Keratinocyte (primary cell): Measurements from ENCODE around the gene EFEMP1.

Experiments used
- EZH2 ChIP-seq: IDR thresholded peaks from one replicate; pipeline ENCODE4 v1.6.1; 2012; ENCODE audit warnings: inconsistent platforms, mild to moderate bottlenecking, low read length, moderate library complexity
- TF ChIP-seq, protein P1 (sequence below), 3 experiments: IDR thresholded peaks in 1 of 3; conservative IDR thresholded peaks in 1 of 3; optimal IDR thresholded peaks in 1 of 3; 2 replicates in 2 of 3; 3 replicates in 1 of 3; pipeline versions ENCODE3 to v1.5.1; 2011; ENCODE audit warnings: low read length in 3 of 3, mild to moderate bottlenecking in 3 of 3, moderate library complexity in 2 of 3, control low read depth in 1 of 3, inconsistent platforms in 1 of 3; ENCODE audit not compliant: insufficient read depth in 2 of 3; ENCODE audit errors: extremely low read depth in 1 of 3

GRCh38 chr2:55843096-55843993, 80.2 kb downstream of the EFEMP1 start:
- TF ChIP-seq, protein P1, sequence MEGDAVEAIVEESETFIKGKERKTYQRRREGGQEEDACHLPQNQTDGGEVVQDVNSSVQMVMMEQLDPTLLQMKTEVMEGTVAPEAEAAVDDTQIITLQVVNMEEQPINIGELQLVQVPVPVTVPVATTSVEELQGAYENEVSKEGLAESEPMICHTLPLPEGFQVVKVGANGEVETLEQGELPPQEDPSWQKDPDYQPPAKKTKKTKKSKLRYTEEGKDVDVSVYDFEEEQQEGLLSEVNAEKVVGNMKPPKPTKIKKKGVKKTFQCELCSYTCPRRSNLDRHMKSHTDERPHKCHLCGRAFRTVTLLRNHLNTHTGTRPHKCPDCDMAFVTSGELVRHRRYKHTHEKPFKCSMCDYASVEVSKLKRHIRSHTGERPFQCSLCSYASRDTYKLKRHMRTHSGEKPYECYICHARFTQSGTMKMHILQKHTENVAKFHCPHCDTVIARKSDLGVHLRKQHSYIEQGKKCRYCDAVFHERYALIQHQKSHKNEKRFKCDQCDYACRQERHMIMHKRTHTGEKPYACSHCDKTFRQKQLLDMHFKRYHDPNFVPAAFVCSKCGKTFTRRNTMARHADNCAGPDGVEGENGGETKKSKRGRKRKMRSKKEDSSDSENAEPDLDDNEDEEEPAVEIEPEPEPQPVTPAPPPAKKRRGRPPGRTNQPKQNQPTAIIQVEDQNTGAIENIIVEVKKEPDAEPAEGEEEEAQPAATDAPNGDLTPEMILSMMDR (optimal IDR thresholded peaks at IDR 0.05 in 1 of 3, IDR thresholded peaks at IDR 0.05 in 1 of 3, conservative IDR thresholded peaks at IDR 0.05 in 1 of 3; ENCODE audit: extremely low read depth in 1 of 3, insufficient read depth in 2 of 3, low read length in 3 of 3) = no peak
- no peak for TF ChIP-seq EZH2
